ENCODE results near the gene SH3PXD2A.

SH3PXD2A gene

GRCh38 chr10:103843045-103843444 lies 12.3 kb downstream of the SH3PXD2A start:
- no peak for DNase-seq (ENCODE audit: low read depth)
- no peak overlapping the region for H3K4me3 ChIP-seq (ENCODE audit: low read length)
- TF ChIP-seq CTCF (conservative IDR thresholded peaks at IDR 0.05; ENCODE audit: low read depth, low read length), result no peak

DNA sequence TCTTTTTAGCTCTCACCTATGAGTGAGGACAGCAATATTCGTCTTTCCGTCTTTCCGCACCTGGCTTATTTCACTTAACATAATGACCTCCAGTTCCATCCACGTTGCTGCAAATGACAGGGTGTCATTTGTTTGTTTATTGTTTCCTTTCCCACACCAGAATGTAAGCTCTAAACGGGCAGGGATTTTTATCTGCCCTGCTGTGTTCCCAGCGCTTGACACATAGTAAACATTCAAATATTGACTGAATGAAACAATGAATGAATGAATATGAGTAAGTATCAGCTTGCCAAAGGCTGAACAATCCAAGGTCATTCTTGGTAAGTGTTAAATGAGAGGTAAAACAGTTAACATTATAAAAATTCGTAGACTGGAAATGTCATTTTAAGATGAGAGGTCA lies 12.8 kb downstream of the SH3PXD2A start:
- H3K4me3 ChIP-seq (ENCODE audit: low read length), result no peak overlapping the region
- DNase-seq (ENCODE audit: low read depth), result no peak
- TF ChIP-seq CTCF (conservative IDR thresholded peaks at IDR 0.05; ENCODE audit: low read depth, low read length), result no peak

GRCh38 chr10:103841519-103841918 lies 13.9 kb downstream of the SH3PXD2A start:
- H3K4me3 ChIP-seq (ENCODE audit: low read length), result no peak overlapping the region
- no peak for DNase-seq (ENCODE audit: low read depth)
- no peak for TF ChIP-seq CTCF (conservative IDR thresholded peaks at IDR 0.05; ENCODE audit: low read depth, low read length)

DNA sequence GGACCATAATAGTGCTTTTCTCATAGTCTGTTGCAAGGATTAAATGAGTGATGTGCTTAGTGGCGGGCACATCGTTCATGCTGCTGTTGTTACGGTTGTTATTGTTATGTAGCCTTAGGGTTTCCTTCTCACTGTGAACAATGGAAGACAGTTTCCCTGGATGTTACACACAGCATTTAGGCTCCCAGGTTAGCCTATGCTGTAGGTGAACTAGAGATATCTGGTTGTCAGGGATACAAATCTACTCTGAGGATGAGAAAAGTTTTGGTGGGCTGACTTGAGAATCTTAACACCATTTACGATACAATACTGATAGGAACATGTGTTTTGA lies 14.7 kb downstream of the SH3PXD2A start:
- no peak overlapping the region for H3K4me3 ChIP-seq (ENCODE audit: low read length)
- no peak for TF ChIP-seq CTCF (conservative IDR thresholded peaks at IDR 0.05; ENCODE audit: low read depth, low read length)
- DNase-seq (ENCODE audit: low read depth), result no peak

DNA sequence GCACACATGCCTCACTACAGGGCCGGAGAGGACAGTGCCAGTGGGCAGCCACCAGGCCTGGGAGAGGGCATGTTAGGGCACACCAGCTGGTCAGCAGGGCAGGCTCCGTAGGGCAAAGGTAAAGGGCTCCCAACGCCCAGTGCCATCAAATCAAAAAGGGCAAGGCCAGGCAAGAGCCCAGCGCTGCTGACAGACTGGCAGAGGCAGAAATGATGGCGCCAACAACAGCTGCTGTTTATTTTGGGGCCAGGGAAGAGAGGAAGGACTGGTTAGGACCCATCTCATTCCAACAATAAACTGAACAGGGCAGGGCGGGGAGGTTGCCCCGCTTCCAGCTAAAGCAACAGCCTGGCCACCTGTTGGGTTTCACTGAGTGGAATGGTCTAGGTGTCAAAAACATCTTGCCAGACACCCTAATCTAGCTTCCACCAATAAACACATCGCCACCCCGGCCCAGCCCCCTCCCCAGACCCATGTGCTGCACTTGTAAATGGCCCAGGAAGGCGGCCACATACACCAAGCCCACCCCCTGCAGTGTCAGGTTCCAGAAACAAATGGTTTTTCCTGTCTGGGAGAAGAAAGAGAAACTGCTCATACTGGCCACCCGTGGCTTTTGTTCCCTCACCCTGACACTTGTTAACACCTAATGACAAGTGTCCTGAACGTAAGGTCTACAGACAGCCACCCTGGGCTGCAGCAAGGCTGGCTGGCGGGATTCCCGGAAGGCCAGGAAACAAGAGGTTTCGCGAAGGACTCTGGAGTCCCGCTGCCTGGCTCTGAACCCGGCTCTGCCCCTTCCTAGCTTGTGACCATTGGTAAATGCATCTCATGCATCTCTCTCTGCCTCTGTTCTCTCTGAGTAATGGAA lies 15.3 kb downstream of the SH3PXD2A start:
- DNase-seq (ENCODE audit: low read depth), result no peak
- no peak overlapping the region for H3K4me3 ChIP-seq (ENCODE audit: low read length)
- TF ChIP-seq CTCF (conservative IDR thresholded peaks at IDR 0.05; ENCODE audit: low read depth, low read length), result no peak

DNA sequence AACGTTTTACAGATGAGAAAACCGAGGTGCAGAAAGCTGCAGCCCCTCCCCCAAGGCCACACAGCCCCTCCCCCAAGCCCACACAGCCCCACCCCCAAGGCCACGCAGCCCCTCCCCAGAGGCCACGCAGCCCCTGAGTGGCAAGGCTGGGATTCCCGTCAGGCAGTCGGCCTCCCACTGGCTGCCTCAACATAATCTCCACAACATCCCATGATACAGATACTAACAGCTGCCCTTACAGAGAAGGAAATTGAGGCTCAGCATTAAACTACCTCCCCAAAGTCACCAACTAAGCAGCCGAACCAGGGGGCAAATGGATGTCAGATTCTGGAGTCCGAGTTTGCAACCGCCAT lies 15.9 kb downstream of the SH3PXD2A start:
- no peak overlapping the region for H3K4me3 ChIP-seq (ENCODE audit: low read length)

More for the DNA sequence above, 15.9 kb downstream of the SH3PXD2A start:
- TF ChIP-seq CTCF (conservative IDR thresholded peaks at IDR 0.05; ENCODE audit: low read depth, low read length), result no peak
- no peak for DNase-seq (ENCODE audit: low read depth)

All from retinal pigment epithelial cell (primary cell).